ENCODE data around the gene ARFIP1.

Gene ARFIP1

GRCh38 chr4:152785639-152786615 lies 6.2 kb downstream of the ARFIP1 start:
- TF ChIP-seq, protein P1, sequence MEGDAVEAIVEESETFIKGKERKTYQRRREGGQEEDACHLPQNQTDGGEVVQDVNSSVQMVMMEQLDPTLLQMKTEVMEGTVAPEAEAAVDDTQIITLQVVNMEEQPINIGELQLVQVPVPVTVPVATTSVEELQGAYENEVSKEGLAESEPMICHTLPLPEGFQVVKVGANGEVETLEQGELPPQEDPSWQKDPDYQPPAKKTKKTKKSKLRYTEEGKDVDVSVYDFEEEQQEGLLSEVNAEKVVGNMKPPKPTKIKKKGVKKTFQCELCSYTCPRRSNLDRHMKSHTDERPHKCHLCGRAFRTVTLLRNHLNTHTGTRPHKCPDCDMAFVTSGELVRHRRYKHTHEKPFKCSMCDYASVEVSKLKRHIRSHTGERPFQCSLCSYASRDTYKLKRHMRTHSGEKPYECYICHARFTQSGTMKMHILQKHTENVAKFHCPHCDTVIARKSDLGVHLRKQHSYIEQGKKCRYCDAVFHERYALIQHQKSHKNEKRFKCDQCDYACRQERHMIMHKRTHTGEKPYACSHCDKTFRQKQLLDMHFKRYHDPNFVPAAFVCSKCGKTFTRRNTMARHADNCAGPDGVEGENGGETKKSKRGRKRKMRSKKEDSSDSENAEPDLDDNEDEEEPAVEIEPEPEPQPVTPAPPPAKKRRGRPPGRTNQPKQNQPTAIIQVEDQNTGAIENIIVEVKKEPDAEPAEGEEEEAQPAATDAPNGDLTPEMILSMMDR (IDR thresholded peaks at IDR 0.05; ENCODE audit: low read depth, low read length, missing control alignments): no peak
- no peak for DNase-seq (ENCODE audit: low read depth)
- H3K4me3 ChIP-seq (ENCODE audit: low read depth, low read length): no peak overlapping the region

GRCh38 chr4:152786627-152787026 lies 6.9 kb downstream of the ARFIP1 start:
- TF ChIP-seq, protein P1 (IDR thresholded peaks at IDR 0.05; ENCODE audit: low read depth, low read length, missing control alignments): no peak
- no peak overlapping the region for H3K4me3 ChIP-seq (ENCODE audit: low read depth, low read length)
- no peak for DNase-seq (ENCODE audit: low read depth)

DNA sequence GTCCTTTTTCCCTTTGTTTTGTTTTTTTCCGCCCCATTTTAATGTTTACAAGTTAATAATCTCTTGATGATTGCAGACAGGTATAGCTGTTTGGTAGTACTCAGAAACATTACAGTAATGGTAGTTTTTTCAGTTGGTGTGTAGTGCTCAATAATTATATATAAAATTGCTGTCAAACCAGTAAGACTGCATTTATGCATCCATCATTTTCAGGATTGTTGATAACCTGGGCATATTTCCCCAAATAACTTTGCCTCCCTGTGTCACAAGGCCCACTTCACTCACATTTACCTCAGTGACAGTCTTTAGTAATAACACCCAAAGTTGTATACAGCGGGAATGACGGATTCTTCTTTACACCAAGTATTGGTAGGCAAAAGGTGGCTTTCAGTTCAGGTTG lies 16.1 kb downstream of the ARFIP1 start:
- no peak overlapping the region for H3K4me3 ChIP-seq (ENCODE audit: low read depth, low read length)
- no peak for DNase-seq (ENCODE audit: low read depth)
- TF ChIP-seq, protein P1 (IDR thresholded peaks at IDR 0.05; ENCODE audit: low read depth, low read length, missing control alignments): no peak

GRCh38 chr4:152803541-152803940 lies 23.8 kb downstream of the ARFIP1 start:
- TF ChIP-seq, protein P1 (IDR thresholded peaks at IDR 0.05; ENCODE audit: low read depth, low read length, missing control alignments): no peak
- DNase-seq (ENCODE audit: low read depth): no peak
- no peak overlapping the region for H3K4me3 ChIP-seq (ENCODE audit: low read depth, low read length)

DNA sequence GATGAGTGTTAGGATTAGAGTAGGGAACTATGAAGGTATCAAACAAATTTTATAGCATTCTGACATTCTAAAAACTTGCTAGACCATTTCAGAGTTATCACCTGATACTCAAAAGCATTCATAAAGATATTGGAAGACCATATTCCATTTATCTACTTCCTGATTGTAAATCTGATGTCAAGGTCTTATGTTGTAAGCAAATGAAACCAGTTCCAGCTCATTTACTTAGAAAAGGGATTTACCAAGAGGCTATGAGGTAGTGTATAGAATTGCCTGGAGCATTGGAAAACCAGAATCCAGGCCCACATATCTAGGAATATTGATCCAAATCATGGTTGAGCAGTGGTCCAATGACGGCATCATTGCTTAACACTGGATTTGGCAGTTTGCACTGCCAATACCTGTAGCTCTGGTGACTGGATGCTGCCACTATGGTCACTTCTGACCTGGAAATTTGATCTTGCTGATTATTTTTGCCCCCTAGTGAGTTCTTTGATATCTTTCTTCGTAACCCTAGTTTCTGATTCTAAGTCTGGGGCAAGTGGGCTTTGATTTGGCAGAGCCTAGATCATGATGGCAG lies 25.4 kb downstream of the ARFIP1 start:
- TF ChIP-seq, protein P1 (IDR thresholded peaks at IDR 0.05; ENCODE audit: low read depth, low read length, missing control alignments): no peak
- no peak overlapping the region for H3K4me3 ChIP-seq (ENCODE audit: low read depth, low read length)
- no peak for DNase-seq (ENCODE audit: low read depth)

DNA sequence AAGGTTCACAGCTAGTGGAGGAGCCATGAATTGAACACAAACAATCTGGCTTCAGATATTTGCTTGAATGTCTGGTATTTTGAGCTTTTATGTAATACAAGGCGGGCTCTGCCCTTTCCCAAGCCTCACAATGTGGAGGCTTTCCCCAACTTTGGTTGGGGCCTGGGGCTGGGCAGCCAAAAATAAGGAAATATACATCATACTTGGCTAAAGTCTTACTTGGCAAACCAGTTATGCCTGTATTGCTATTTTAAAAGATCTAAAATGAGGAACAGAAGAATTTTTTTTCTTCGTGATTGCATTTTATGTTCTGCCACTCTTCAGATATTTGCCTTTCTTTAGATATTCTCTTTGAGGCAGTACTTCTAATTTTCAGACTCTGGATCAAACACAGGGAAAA lies 26.1 kb downstream of the ARFIP1 start:
- no peak for DNase-seq (ENCODE audit: low read depth)
- TF ChIP-seq, protein P1 (IDR thresholded peaks at IDR 0.05; ENCODE audit: low read depth, low read length, missing control alignments): no peak
- no peak overlapping the region for H3K4me3 ChIP-seq (ENCODE audit: low read depth, low read length)
